K562 (cell line): ENCODE data around the gene NT5DC1. TPM values are rescaled to one million over a fixed set of nuclear protein-coding genes. Genes with fewer than 3 reads are reported as not detected.

Source experiments
- polyA plus RNA-seq, 8 experiments: library from polyadenylated mRNA; depleted of rRNA in 4 of 8; stranded (reverse) in 5 of 8; unstranded in 3 of 8; fragments of >200 nt; fragmentation: Nextera tagmentation in 2 of 8; fragmentation: Illumina TruSeq in 1 of 8; extraction: Ambion mirVana in 2 of 8; extraction: Trizol in 1 of 8; gene quantifications; 2 replicates each; pipeline versions ENCODE4 v1.2.1 to v1.2.3, GENCODE V29; 2011 to 2014; ENCODE audit warnings: inconsistent platforms in 1 of 8, missing spikeins in 1 of 8
- total RNA-seq, 7 experiments: library from RNA; depleted of rRNA in 6 of 7; stranded (reverse); fragments of >200 nt in 6 of 7; fragmentation: Illumina TruSeq in 2 of 7; extraction: Trizol in 2 of 7; gene quantifications; 2 replicates each; pipeline versions ENCODE4 v1.2.1 to v1.2.3, GENCODE V29; 2011 to 2021; ENCODE audit warnings: low replicate concordance in 1 of 7

Gene NT5DC1
- total and polyA plus RNA-seq, 9 of the 15 experiments (the other 6 are each of a cell fraction or from before 2014, with no cell fraction given), result 4.9 to 28.5 (median 16.3) TPM

Other genes starting within 250 kb of the NT5DC1 start
- gene FRK, start 40.0 kb upstream of the NT5DC1 start, total RNA-seq (2014; rRNA removed), result 0.09 and 0.16 TPM in 2 replicates
- gene FRK, start 40.0 kb upstream of the NT5DC1 start, total RNA-seq (2014; rRNA removed; fragmentation: Illumina TruSeq; extraction: Trizol), result 0.15 and 0.22 TPM in 2 replicates
- gene FRK, start 40.0 kb upstream of the NT5DC1 start, total RNA-seq (2015; rRNA removed; fragmentation: Illumina TruSeq; extraction: Trizol), result 0.29 and 0.34 TPM in 2 replicates
- 0.13 and 0.22 TPM in 2 replicates for gene FRK, start 40.0 kb upstream of the NT5DC1 start, total RNA-seq (2021)
- 0.01 and 0.03 TPM in 2 replicates for gene FRK, start 40.0 kb upstream of the NT5DC1 start, polyA plus RNA-seq (2011; rRNA removed)
- 0.09 and 0.10 TPM in 2 replicates for gene FRK, start 40.0 kb upstream of the NT5DC1 start, polyA plus RNA-seq (2014; fragmentation: Illumina TruSeq; extraction: Trizol)
- gene FRK, start 40.0 kb upstream of the NT5DC1 start, polyA plus RNA-seq (2014; fragmentation: Nextera tagmentation; extraction: Ambion mirVana), result under 1 TPM; 0.03 to 0.07 TPM
- 0.05 and 0.11 TPM in 2 replicates for gene FRK, start 40.0 kb upstream of the NT5DC1 start, polyA plus RNA-seq (2014; rRNA removed)
- not detected in 2 replicates for gene COL10A1, start 25.3 kb downstream of the NT5DC1 start, total RNA-seq (2014; rRNA removed)
- gene COL10A1, start 25.3 kb downstream of the NT5DC1 start, total RNA-seq (2014; rRNA removed; fragmentation: Illumina TruSeq; extraction: Trizol), result not detected in 2 replicates
- gene COL10A1, start 25.3 kb downstream of the NT5DC1 start, total RNA-seq (2015; rRNA removed; fragmentation: Illumina TruSeq; extraction: Trizol), result not detected in 2 replicates
- gene COL10A1, start 25.3 kb downstream of the NT5DC1 start, total RNA-seq (2021), result not detected in 2 replicates
- not detected in 2 replicates for gene COL10A1, start 25.3 kb downstream of the NT5DC1 start, polyA plus RNA-seq (2011; rRNA removed)
- 0.06 TPM in 1 of 2 replicates, not detected in the other for gene COL10A1, start 25.3 kb downstream of the NT5DC1 start, polyA plus RNA-seq (2014; fragmentation: Illumina TruSeq; extraction: Trizol)
- under 1 TPM in 1 of 2 experiments, not detected in 1; 0.08 TPM for gene COL10A1, start 25.3 kb downstream of the NT5DC1 start, polyA plus RNA-seq (2014; fragmentation: Nextera tagmentation; extraction: Ambion mirVana)
- gene COL10A1, start 25.3 kb downstream of the NT5DC1 start, polyA plus RNA-seq (2014; rRNA removed), result not detected in 2 replicates
- gene TSPYL4, start 153.2 kb downstream of the NT5DC1 start, total RNA-seq (2014; rRNA removed), result 9.1 and 9.3 TPM in 2 replicates
- gene TSPYL4, start 153.2 kb downstream of the NT5DC1 start, total RNA-seq (2014; rRNA removed; fragmentation: Illumina TruSeq; extraction: Trizol), result 5.3 and 6.4 TPM in 2 replicates
- gene TSPYL4, start 153.2 kb downstream of the NT5DC1 start, total RNA-seq (2015; rRNA removed; fragmentation: Illumina TruSeq; extraction: Trizol), result 6.3 and 6.5 TPM in 2 replicates
- 10.4 and 10.9 TPM in 2 replicates for gene TSPYL4, start 153.2 kb downstream of the NT5DC1 start, total RNA-seq (2021)
- 18.0 and 18.7 TPM in 2 replicates for gene TSPYL4, start 153.2 kb downstream of the NT5DC1 start, polyA plus RNA-seq (2011; rRNA removed)
- 12.1 and 13.5 TPM in 2 replicates for gene TSPYL4, start 153.2 kb downstream of the NT5DC1 start, polyA plus RNA-seq (2014; fragmentation: Illumina TruSeq; extraction: Trizol)
- gene TSPYL4, start 153.2 kb downstream of the NT5DC1 start, polyA plus RNA-seq (2014; fragmentation: Nextera tagmentation; extraction: Ambion mirVana), result under 1 TPM; 0.69 to 0.81 TPM
- gene TSPYL4, start 153.2 kb downstream of the NT5DC1 start, polyA plus RNA-seq (2014; rRNA removed), result 12.9 and 13.0 TPM in 2 replicates
- 42.7 and 47.8 TPM in 2 replicates for gene TSPYL1, start 179.1 kb downstream of the NT5DC1 start, total RNA-seq (2014; rRNA removed)
- 44.8 and 47.9 TPM in 2 replicates for gene TSPYL1, start 179.1 kb downstream of the NT5DC1 start, total RNA-seq (2014; rRNA removed; fragmentation: Illumina TruSeq; extraction: Trizol)
- gene TSPYL1, start 179.1 kb downstream of the NT5DC1 start, total RNA-seq (2015; rRNA removed; fragmentation: Illumina TruSeq; extraction: Trizol), result 47.8 and 49.3 TPM in 2 replicates
- 52.9 and 56.8 TPM in 2 replicates for gene TSPYL1, start 179.1 kb downstream of the NT5DC1 start, total RNA-seq (2021)
- 28.2 and 28.5 TPM in 2 replicates for gene TSPYL1, start 179.1 kb downstream of the NT5DC1 start, polyA plus RNA-seq (2011; rRNA removed)
- gene TSPYL1, start 179.1 kb downstream of the NT5DC1 start, polyA plus RNA-seq (2014; fragmentation: Illumina TruSeq; extraction: Trizol), result 33.9 and 36.6 TPM in 2 replicates
- gene TSPYL1, start 179.1 kb downstream of the NT5DC1 start, polyA plus RNA-seq (2014; fragmentation: Nextera tagmentation; extraction: Ambion mirVana), result 10 to 100 TPM; 26.1 to 37.9 TPM
- gene TSPYL1, start 179.1 kb downstream of the NT5DC1 start, polyA plus RNA-seq (2014; rRNA removed), result 23.1 and 26.6 TPM in 2 replicates